ENCODE results near the gene CDC42. TPM values are rescaled to one million over a fixed set of nuclear protein-coding genes. Genes with fewer than 3 reads are reported as not detected.

CDC42 gene
- total RNA-seq, 1 donor from 2014 or later = 151 TPM

- no peak for ATAC-seq
- no peak for DNase-seq (ENCODE audit: missing footprints)
- intact Hi-C loops (cut with DNase I) = loop anchor here (10.0 kb wide), 1 partner anchor 544 kb away; the partner anchor contains the start of gene C1QC
Observed at GRCh38 chr1:22101199-22101598, 48.7 kb downstream of the CDC42 start.

GRCh38 chr1:22101995-22102394, 49.5 kb downstream of the CDC42 start:
- ATAC-seq = no peak
- DNase-seq (ENCODE audit: missing footprints) = no peak
- intact Hi-C loops (cut with DNase I) = loop anchor here (10.0 kb wide), 1 partner anchor 543 kb away; the partner anchor contains the start of gene C1QC

DNA sequence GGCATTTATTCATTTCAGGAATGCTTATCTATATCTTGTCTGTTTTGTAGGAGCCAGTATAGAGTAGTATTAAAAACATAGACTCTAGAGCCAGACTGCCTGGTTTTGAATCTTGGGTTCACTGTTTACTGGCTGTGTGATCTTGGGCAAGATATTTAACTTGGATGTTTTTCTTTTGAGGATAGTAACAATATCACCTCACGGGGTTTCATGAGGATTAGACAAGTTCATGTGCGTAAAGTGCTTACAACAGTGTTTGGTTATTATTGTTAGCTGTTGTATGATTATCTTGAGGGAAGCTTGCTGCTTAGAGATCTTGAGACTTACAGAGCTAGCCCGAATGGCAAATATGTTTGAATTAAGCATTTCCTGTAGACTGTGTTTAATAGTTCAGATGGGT, 50.2 kb downstream of the CDC42 start:
- intact Hi-C loops (cut with DNase I) = loop anchor here (10.0 kb wide), 1 partner anchor 542 kb away; the partner anchor contains the start of gene C1QC
- DNase-seq (ENCODE audit: missing footprints) (no peak), ATAC-seq (no peak)

- intact Hi-C loops (cut with DNase I) = loop anchor here (2.0 to 10.0 kb wide), 2 partner anchors 309 to 541 kb away; partner anchors contain the start of gene C1QC
- DNase-seq (ENCODE audit: missing footprints) (no peak), ATAC-seq (no peak)
Observed at GRCh38 chr1:22104094-22104493, 51.6 kb downstream of the CDC42 start.

- ATAC-seq (no peak), DNase-seq (ENCODE audit: missing footprints) (no peak)
- intact Hi-C loops (cut with DNase I) = loop anchor here (2.0 to 10.0 kb wide), 3 partner anchors 172 to 540 kb away; partner anchors contain the start of gene C1QC
Observed at GRCh38 chr1:22104865-22105437, 52.4 kb downstream of the CDC42 start.

GRCh38 chr1:22105611-22106207, 53.2 kb downstream of the CDC42 start:
- ATAC-seq (no peak), DNase-seq (ENCODE audit: missing footprints) (no peak)
- intact Hi-C loops (cut with DNase I) = loop anchor here (2.0 to 10.0 kb wide), 3 partner anchors 172 to 539 kb away; partner anchors contain the start of gene C1QC

DNA sequence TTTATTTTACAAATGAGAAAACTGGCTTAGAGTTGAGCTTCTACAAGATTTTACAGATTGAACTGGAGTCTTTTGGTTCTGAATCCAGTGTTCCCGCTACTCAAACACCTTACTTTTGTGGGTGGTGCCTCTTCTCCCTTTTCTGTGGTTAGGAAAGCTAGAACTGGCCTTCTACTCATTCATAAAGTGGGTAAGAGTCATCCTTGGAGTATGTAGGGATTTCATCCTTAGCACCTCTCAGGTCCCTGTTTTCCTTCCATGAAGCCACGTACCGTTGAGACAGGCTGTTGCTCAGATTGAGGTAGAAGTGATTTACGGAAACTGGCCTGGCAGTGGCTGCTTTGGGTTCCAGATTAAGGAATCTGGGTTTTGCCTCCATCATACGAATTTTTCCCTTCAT, 54.6 kb downstream of the CDC42 start:
- ATAC-seq (no peak), DNase-seq (ENCODE audit: missing footprints) (no peak)
- intact Hi-C loops (cut with DNase I) = loop anchor here (5.0 to 10.0 kb wide), 2 partner anchors 170 to 538 kb away; partner anchors contain the start of gene C1QC

DNA sequence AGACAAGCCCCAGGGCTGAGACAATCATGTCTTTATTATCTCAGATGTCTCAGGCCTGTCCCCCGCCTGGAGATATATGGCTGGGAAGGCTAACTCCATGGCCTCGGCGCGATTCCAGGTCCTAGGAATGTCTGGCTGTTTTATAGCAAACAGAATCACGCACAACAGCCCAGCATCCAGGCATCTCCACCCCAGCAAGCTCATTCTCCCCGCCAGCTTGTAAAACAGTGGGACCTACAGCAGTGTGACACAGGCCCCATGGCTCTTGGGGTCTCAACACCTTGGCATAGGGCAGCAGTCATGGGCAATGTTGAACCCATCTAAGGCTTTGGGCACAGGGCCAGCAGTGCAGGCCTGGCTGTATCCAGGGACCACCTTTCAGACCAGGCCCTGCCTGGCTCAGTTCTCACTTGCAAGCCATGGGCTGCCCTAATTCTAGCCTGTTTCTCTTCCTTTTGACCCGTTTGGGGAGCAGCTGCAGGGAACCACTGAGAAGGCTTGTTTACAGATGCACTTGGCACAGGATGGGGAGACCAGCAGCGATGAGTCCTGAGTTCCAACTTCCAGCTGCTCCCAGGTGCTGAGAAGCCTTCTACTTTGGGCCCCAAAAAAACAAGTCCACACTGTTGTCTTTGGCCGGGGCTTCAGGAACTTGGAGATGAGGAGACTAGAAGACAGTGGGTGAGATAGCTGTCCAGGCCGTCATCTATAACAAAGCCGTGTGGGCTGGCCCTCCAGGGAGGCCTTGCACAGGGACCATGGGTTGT, 56.0 kb downstream of the CDC42 start:
- DNase-seq (ENCODE audit: missing footprints) (peak; percentile 63), ATAC-seq (peak; percentile 17)
- intact Hi-C loops (cut with DNase I) = loop anchor here (5.0 to 10.0 kb wide), 2 partner anchors 169 to 536 kb away; partner anchors contain the start of gene C1QC

DNA sequence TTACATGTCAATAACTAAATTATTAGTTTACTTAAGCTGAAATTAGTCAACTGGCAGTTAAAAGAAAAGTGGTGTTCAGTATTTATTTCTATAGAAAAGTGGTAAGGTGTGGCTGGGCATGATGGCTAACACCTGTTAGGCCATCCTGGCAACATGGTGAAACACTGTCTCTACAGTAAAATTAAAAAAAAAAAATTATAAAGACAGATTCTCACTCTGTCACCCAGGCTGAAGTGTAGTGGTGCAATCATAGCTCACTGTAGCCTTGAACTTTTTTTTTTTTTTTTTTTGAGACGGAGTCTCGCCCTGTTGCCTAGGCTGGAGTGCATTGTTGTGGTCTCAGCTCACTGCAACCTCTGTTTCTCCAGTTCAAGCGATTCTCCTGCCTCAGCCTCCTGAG, 57.5 kb downstream of the CDC42 start:
- ATAC-seq = no peak
- intact Hi-C loops (cut with DNase I) = no loop called here
- DNase-seq (ENCODE audit: missing footprints) = no peak

- intact Hi-C loops (cut with DNase I) = no loop called here
- DNase-seq (ENCODE audit: missing footprints) (no peak), ATAC-seq (no peak)
Observed at GRCh38 chr1:22111115-22111514, 58.6 kb downstream of the CDC42 start.

DNA sequence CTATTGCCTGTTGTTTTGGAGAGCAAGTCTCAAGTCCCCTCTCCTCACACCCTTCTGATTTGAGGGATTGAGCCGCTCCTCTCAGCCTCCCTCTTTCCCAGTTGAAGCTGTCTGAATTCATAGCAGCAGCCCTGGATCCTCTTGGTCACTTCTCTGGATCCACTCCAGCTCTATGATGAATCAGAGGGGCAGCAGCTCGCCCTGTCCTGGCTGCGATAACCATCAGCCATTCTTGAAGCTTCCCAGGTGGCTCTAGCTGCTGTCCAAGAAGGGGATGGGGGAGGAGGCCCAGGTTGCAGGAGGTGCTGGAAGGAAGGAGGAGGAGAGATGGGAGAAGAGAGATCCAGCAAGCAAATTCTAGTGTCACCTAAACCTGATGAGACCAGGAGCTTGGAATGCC, 59.1 kb downstream of the CDC42 start:
- intact Hi-C loops (cut with DNase I) = no loop called here
- ATAC-seq = no peak
- DNase-seq (ENCODE audit: missing footprints) = no peak

- peak; percentile 53 for ATAC-seq
- intact Hi-C loops (cut with DNase I) = no loop called here
- no peak for DNase-seq (ENCODE audit: missing footprints)
Observed at GRCh38 chr1:22112554-22112953, 60.0 kb downstream of the CDC42 start.

- ATAC-seq (no peak), DNase-seq (ENCODE audit: missing footprints) (no peak)
- intact Hi-C loops (cut with DNase I) = no loop called here
Observed at GRCh38 chr1:22114083-22115012, 61.8 kb downstream of the CDC42 start.

DNA sequence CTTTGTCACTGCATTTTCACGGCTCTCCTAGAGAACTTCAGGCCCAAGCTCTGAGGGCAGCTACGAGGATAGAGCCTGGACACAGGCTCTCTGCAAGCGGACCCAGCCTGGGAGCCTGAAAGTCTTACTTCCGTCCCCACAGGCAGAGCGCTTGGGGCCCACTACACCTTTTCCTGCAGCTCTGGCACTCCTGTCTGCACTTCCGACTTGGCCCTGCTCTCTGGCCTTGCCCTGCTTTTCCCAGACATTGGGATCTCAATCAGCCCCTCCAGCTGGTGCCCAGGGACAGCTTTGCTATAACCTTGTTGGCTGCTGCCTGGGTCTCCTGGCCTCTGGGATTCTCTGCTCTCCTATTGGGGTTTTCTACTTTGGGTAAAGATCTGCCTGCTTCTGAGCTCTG, 62.8 kb downstream of the CDC42 start:
- DNase-seq (ENCODE audit: missing footprints) (no peak), ATAC-seq (no peak)
- intact Hi-C loops (cut with DNase I) = no loop called here

DNA sequence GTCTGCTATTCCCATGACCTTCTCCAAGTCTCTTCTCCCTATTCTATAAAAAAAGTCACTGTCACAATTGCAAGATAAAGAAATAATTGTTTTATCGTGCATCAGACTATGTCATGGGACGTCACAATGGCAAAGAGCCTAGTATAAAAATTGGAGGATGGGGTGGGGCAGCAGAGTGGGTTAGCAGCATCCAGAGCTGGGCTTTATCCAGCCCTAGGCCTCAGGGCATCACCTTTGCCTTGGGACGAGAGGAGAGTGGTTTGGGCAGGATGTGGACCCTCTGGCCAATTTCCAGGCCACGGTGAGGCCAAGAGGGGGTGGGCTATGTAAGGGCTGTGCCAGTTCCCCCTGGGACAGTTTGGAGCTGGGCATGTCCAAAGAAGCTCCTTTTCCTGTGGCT, 64.7 kb downstream of the CDC42 start:
- no peak for ATAC-seq
- intact Hi-C loops (cut with DNase I) = no loop called here
- DNase-seq (ENCODE audit: missing footprints) = no peak

DNA sequence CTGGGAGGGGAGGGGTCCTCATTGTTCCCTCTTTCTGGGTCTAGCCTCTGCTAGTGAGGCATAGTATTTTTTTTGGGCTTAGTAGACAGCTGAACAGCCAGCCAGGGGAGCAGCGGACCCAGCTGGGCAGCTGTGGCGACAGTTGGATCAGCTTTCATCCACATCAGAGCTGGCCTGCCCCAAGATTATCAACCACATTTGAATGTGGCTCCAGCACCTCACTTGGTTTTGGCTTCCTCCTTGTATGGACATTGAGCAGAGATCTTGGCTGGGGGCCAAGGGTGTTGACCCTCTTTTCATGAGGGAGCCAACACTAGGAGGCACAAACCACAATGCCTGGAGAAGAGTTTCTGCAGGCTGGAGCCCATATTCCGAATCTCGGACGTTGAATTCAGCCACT, 65.3 kb downstream of the CDC42 start:
- intact Hi-C loops (cut with DNase I) = no loop called here
- ATAC-seq (no peak), DNase-seq (ENCODE audit: missing footprints) (no peak)

DNA sequence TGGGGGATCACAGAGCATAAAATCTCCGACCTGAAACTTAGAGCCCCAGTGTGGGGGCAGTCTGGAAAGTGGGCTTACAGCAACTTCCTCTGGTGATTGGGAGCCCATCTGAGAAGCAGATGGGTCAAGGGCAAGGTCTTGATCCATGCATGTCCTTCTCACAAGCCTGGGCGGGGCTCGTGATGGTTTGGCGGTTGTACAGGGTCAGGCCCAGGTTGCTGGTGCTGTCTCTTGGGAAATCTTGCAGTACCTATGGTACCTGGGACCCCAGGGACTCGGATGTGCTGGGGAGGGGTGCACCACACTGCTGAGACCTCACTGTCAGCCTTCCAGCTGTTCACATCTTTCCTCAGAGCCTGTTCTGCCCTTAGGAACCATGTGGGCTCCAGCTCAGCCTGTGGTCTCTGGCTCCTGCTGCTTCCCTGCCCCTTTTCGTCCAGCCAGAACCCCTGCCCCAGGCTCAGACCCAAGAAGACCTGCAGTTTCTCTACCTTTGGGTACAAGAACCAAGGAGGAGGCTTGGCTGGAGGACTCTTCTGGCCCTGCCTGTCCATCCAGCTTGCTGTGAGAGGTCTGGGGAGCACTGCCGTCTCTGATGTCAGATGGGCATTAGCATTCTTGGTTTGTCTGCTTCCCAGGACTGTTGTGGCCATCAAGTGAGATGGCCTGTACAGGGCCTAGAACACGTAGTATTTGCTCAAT, 65.9 kb downstream of the CDC42 start:
- intact Hi-C loops (cut with DNase I) = no loop called here
- DNase-seq (ENCODE audit: missing footprints) = no peak

More for the DNA sequence above, 65.9 kb downstream of the CDC42 start:
- ATAC-seq = no peak

Measured in Right ventricle myocardium inferior (tissue), 1 donor.